HG03442 (cell line): ENCODE results near the gene SUMO3.
"Not testable (repeated sequence)": the region's sequence is repeated elsewhere in the genome, so short reads cannot be mapped to it uniquely, and the experiment has no call there.

Experiments
- ATAC-seq: cut with Tn5 transposase; IDR thresholded peaks from one replicate; pipeline ENCODE4 v1.9.1; 2021; ENCODE audit warnings: mild to moderate bottlenecking, moderate library complexity; ENCODE audit not compliant: unreplicated experiment

The SUMO3 gene

GRCh38 chr21:44847261-44848056 is 29.6 kb upstream of the SUMO3 start:
- ATAC-seq: no peak

GRCh38 chr21:44846485-44847260 is 28.8 kb upstream of the SUMO3 start:
- no peak for ATAC-seq

GRCh38 chr21:44846224-44846484 is 28.3 kb upstream of the SUMO3 start:
- no peak for ATAC-seq

GRCh38 chr21:44845418-44846223 is 27.8 kb upstream of the SUMO3 start:
- ATAC-seq: no peak

GRCh38 chr21:44844256-44844655 is 26.4 kb upstream of the SUMO3 start:
- no peak for ATAC-seq

- ATAC-seq: no peak
Observed at GRCh38 chr21:44842721-44843445, 25.0 kb upstream of the SUMO3 start.

GRCh38 chr21:44842087-44842486 is 24.2 kb upstream of the SUMO3 start:
- ATAC-seq: no peak

- ATAC-seq: no peak
Observed at GRCh38 chr21:44840771-44841170, 22.9 kb upstream of the SUMO3 start.

GRCh38 chr21:44838951-44839350 is 21.1 kb upstream of the SUMO3 start:
- no peak for ATAC-seq

GRCh38 chr21:44838039-44838895 is 20.4 kb upstream of the SUMO3 start:
- ATAC-seq: no peak

- ATAC-seq: no peak
Observed at GRCh38 chr21:44837537-44837936, 19.7 kb upstream of the SUMO3 start.

- no peak for ATAC-seq
Observed at GRCh38 chr21:44836666-44837471, 19.0 kb upstream of the SUMO3 start.

- ATAC-seq: no peak
Observed at GRCh38 chr21:44836349-44836665, 18.4 kb upstream of the SUMO3 start.

- ATAC-seq: no peak
Observed at GRCh38 chr21:44835647-44835973, 17.7 kb upstream of the SUMO3 start.

- no peak for ATAC-seq
Observed at GRCh38 chr21:44834951-44835646, 17.2 kb upstream of the SUMO3 start.

- no peak for ATAC-seq
Observed at GRCh38 chr21:44834231-44834950, 16.5 kb upstream of the SUMO3 start.

GRCh38 chr21:44833663-44834062 is 15.8 kb upstream of the SUMO3 start:
- ATAC-seq: no peak

GRCh38 chr21:44832516-44833255 is 14.8 kb upstream of the SUMO3 start:
- not testable (repeated sequence) for ATAC-seq
